NCI-H1092 treated with DMSO at 0.1 percent for 48 hours (cell line): ENCODE measurements around the gene SZRD1.

ENCODE experiments used
- DNase-seq: peaks from one replicate; lab custom pipeline; 2025; lab: John Stamatoyannopoulos, UW

The SZRD1 gene

DNA sequence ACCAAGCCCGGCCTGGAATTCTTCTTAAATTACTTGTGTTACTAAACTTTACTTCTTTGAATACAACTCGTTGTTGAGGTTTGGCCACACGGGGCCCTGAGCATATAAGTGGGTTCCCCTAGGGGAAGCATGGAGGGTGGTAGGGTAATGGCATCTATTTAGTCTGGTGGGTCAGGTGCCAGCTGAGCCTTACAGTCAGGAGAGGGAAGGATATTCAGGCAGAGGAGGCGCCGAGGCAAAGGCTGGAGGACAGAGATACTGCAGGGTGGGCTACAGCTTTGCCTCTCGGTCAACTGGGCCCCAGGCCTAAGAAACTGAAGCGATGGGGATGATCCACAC lies 73.1 kb downstream of the SZRD1 start:
- no peak for DNase-seq

DNA sequence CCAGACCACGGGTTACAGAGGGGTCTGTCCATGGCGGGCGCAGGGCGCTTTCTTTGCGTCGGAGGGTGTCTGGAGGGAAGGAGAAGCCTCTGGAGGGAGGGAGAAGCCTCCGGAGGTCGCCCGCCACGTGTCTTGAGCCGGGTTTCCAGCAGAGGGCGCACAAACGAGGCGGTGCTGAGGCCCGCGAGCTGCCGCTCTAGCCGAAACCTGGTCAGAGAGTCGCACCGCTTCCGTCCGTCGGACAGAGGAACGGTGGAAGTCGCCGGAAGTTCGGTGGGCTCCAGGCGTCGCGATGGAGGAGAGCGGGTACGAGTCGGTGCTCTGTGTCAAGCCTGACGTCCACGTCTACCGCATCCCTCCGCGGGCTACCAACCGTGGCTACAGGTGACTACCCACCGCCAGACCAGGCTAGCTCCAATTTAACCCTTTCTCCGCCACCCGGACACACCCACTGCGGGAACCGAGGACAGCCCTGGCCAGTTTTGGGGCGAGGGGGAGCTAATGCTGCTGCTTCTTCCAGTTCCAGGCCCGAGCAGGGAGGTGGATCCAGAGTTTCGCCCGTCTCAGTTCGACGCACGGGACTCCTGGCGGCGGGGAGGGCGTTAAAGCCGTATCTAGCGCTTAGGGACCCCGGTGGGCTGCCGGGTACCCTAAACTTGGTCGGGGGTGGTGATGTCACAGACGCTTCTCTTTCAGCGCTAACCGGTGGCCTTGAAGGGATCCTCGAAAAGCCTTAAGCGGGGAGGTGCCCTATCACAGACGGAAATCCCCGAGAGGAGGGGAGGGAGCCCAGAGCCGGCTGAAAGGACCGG lies 73.6 kb downstream of the SZRD1 start, which contains the start of gene NECAP2:
Gene NECAP2 (plus strand): TSS at position 255 of the 812 bp plus-strand sequence. CDS start 38 bp downstream, at position 293.
- peak; percentile 96 for DNase-seq

DNA sequence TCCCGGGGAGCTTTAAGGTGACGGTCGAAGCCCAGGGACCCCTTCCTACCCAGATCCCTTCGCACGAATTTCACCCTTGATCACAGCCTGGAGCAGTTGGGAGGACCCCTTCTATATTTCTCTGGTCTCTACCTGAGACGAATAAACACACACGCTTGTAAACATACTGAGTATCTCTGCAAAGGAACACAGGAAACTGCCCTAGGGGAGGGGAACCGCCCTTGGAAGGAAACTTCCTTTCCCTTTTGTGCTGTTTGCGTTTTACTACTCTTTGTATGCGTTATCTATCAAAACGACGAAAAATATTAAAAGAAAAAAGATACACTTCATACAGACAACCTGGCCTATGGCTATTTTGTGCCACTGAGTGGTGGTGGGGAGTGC lies 74.2 kb downstream of the SZRD1 start:
- DNase-seq = no peak

DNA sequence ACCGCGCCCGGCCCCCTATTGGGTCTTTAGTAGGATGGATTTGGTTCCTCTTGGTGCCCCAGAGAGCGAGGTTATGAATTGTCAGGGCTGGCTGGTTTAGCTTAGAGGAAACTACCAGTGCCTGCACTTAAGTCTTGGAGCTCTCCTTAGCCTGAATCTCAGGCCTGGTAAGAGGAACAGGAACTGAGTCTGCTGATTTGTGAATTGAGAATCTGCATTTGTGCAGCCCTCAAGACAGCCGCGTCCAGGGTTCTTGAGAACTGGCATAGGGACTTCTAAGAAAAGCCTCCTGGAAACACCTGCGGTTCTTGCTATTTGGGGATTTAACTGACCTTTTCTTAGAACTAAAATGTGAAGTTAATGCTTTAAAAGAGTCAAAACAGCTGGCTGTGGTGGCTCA lies 75.2 kb downstream of the SZRD1 start:
- DNase-seq = no peak

DNA sequence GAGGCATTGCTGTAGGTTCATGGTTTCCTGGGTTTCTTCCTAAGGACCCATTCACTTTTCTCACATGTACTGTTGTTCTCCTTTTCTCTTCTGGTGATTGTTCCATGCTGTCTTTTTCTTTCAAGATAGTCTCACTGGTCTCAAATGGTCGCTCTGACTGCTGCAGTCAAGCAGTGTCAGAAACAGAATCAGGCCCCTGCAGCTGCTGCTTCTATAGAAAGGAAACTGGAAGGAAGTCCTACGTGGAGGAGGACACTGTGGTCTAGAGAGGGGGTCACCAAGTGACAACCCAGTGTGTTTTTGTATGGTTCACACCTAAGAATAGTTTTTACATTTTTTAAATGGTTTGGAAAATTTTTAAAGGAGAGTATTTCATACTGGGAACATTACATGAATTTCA lies 75.9 kb downstream of the SZRD1 start:
- no peak for DNase-seq

DNA sequence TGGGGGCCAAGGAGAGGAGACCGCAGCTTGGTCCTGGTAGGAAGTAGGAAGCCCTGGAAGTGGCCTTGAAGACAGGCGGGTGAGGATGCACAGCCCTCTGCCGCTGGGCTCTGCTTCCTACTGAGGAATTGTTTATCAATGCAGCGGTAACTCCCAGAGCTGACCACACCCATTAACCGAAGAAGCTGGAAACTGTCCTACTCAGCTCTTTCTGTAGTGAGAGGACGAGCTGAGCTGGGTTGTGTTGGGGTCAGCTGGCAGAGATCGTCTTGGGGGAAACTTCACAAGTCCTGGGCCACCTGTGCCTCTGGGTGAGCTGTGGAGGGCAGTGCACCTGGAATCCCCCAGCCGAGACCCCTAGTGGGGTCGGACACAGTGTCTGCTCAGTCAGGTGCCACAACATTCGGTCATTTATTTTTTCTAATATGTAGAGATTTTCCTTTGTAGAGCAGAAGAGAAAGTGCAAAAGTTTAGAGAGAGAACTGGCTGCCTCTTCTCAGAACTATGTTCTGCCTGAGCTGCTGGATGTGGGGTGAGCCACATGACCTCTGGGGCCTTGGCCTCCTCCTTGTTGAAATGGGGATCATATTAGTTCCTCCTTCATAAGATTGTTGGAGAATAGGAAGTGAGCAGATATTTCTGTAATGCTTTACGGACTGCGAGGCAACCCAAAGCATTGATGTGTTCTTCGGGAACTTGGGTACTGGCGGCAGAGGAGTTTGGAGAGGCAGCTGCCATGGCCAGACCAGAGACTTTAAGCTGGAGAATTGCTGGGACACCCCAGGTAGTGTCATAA lies 77.1 kb downstream of the SZRD1 start:
- no peak for DNase-seq

DNA sequence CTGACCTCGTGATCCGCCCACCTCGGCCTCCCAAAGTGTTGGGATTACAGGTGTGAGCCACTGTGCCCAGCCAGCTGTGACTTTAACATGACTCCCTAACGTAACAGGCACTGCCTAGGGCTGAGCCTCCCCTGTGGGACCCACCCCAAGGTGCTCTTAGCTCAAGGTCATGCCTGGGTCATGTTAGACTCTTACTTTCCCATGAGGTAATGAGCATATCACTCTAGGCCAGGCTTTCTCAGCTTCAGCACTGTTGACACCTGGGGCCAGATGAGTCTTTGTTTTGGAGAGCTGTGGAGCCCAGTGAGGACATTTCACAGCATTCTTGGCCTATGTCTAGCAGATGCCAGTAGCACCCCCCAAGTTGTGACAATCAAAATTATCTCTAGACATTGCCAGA lies 78.0 kb downstream of the SZRD1 start:
- no peak for DNase-seq

DNA sequence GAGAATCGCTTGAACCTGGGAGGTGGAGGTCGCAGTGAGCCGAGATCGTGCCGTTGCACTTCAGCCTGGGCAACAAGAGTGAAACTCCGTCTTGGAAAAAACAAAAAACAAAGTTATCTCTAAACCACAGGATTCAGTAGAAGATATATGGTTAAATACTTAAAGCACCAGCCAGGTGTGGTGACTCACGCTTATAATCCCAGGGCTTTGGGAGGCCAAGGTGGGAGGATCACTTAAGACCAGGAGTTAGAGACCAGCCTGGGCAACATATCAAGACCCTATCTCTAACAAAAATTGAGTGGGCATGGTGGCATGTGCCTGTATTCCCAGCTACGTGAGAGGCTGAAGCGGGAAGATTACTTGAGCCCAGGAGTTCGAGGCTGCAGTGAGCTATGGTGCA lies 79.1 kb downstream of the SZRD1 start:
- DNase-seq = no peak

DNA sequence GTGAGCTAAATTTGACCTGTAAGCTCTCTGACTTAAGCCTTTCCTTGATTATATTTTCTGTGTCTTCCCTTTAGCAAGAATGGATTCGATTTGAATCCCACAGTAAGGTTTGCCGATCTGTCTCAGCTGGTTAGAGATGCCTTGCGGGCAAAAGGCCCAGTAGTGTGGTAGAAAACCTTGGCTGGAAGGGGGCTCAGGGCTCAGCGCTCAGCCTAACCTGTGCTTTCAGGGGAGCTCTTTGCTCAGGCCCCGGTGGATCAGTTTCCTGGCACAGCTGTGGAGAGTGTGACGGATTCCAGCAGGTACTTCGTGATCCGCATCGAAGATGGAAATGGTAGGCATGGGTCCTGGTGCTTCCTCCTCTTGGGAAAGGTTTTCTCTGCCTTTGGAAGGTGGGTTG lies 80.6 kb downstream of the SZRD1 start:
- no peak for DNase-seq
